Right renal cortex interstitium (tissue), 3 donors: ENCODE results near the gene COL19A1. TPM values are rescaled to one million over a fixed set of nuclear protein-coding genes. Genes with fewer than 3 reads are reported as not detected.
A peak's percentile ranks its signal among the peaks of the same experiment; 100 is the strongest.

Source experiments
- DNase-seq, 3 donors: peaks; one replicate each; pipeline ENCODE4 v3.0.0-alpha.2; 2013; ENCODE audit warnings: low read depth in 3 of 3, low spot score in 2 of 3
- polyA plus RNA-seq, 3 donors: library from polyadenylated mRNA; unstranded; fragments of 120-200 nt; gene quantifications; one replicate each; pipeline ENCODE4 v1.2.1, GENCODE V29; 2013; ENCODE audit not compliant: insufficient read length in 3 of 3

Gene COL19A1
- polyA plus RNA-seq, 3 donors = 3.1 to 3.3 (median 3.1) TPM

- no peak for DNase-seq
These were observed 290.7 kb downstream of the COL19A1 start for GRCh38 chr6:70157086-70157485.

GRCh38 chr6:70160276-70160675, 293.9 kb downstream of the COL19A1 start:
- DNase-seq = no peak

DNA sequence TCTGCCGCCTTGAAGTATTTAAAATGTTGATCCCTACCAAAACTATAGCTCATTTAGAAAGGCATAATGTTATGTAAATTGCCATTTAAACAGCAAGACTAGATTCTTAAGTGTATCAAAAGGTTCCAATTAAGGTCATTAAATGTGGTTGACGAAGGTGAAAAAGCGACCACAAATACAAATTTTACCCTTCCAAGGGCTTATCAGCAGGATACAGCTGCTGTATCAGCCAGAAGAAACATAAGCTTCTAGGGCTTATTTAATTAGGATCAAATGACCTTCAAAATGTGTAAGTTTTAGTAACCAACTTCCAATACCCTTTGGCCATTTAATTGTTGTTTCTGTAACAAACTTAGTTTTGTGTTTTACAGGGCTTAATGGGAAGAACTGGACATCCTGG, 296.6 kb downstream of the COL19A1 start:
- DNase-seq = no peak

DNA sequence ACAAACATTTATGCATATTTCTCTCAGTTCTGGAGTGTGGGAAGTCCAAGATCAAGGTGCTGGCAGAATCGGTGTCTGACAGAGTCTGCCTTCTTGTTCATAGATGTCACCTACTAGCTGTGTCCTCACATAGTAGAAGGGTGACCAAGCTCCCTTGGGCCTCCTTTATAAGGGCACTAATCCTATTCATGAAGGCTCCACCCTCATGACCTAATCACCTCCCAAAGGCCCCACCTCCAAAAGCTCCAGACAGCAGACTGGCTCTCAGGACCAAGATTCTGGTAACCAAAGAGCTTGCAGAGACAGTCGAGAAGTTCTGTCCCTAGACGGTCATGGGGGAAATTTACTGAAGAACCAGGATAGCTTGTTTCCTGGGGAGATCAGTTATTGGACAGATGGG, 297.4 kb downstream of the COL19A1 start:
- DNase-seq = no peak

DNA sequence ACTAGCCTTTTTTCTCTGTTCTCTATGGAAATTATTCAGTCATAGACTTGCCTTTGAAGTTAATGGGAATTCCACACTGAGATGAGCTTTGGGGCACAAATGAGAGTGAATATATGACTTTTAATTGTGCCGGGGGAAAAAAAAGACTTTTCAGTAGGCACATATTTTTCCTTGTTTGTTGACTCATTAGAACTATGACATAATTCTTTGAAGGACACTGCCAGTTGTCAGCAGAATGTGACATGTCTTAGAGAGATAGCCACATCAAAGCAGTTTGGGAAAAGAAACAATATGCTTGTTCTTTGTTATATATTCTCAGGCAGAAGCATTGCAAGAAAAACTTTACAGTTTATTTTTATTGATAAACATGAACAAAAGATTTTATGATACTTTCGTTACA, 298.2 kb downstream of the COL19A1 start:
- no peak for DNase-seq

DNA sequence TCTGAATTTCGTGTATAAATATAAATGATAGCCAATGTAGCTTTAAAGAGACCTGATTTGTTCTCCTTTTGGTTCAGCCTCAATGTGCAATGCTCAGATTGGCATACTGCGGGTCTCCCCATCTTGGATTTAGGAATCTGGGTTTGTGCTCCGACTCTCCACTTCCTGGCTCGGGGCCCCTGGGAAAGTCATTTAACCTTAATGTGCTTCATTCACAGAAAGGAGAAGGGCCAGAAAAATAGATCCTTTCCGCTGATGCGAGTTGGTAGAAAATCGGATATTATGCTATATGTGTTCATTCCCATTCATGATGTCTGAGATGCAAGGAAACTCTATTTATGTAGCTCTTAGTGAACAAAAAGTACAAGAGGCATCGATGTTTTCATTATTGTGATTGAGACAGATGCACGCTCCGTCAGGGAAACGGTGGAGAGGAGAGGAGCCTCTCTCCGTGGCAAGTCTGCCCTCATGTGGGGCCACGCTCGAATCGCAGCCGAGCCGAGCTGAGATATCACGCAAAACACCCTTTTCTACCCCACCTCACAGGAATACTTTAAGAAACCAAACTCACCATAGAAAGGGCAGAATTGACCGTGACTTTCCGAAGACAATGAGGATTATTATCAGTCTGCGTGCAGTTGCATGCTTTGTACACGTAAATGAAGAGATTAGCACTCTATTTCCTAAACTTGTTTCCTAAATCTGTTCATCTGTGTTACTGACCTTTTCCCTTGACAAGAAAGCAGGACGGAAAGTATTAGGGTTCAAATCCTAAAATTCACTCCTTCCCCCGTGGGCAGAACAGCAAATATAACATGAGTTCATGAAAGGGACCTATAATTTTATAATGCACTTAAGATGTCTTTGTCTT, 300.0 kb downstream of the COL19A1 start:
- DNase-seq = peak in 2 of 3 donors; percentile 18 to 30

DNA sequence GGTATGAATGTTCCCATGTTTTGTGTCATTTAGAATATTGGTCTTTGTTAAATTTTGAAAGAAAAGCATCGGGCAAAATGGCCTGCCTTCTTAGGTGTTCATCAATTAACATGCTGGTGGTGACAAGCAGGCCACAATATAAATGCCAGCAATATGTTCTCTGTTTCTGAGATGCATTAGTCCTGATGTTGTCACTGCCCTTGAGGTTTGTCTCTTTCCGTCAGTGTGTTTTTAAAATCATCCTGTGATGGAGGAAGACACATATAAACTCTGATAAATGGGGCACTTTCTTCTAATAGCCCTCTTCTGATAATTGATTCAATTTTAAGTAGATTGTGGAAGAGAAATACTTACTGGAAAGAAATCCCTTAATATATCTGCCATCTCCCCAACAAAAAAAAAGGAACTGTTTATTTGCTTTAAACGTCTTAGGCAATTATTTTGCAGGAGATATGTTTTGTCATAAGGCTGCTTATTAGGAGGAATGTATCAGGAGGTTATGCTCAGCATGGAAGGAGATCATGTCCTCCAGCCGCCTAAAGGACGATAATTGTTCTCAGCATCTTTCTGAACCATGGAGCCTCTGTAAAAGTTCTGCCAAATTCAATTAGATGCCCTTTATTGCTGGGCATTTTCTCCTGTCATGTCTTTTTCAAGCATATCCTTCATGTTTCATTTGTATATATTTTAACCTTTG, 302.5 kb downstream of the COL19A1 start:
- no peak for DNase-seq

DNA sequence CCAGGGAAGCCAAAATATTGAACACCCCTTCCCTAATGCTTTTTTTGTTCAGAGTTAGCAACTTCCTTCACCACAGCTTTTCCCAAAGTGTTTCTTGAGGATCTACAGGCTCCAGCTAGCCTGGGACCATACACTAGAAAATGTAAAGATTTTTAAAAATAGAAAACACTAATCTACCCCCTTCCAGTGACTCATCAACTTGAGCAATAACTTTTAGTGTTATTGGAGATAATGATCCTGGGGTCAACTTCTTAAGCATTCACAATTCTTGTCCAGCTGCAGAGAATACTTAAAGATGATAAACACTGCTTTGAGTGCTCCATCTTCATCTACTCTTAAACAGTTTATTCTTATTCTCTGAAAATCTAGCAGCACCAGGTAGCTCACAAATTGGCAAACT, 304.9 kb downstream of the COL19A1 start:
- no peak for DNase-seq

- DNase-seq = no peak
These were observed 305.9 kb downstream of the COL19A1 start for GRCh38 chr6:70172252-70172651.

GRCh38 chr6:70175770-70176169, 309.4 kb downstream of the COL19A1 start:
- DNase-seq = no peak

DNA sequence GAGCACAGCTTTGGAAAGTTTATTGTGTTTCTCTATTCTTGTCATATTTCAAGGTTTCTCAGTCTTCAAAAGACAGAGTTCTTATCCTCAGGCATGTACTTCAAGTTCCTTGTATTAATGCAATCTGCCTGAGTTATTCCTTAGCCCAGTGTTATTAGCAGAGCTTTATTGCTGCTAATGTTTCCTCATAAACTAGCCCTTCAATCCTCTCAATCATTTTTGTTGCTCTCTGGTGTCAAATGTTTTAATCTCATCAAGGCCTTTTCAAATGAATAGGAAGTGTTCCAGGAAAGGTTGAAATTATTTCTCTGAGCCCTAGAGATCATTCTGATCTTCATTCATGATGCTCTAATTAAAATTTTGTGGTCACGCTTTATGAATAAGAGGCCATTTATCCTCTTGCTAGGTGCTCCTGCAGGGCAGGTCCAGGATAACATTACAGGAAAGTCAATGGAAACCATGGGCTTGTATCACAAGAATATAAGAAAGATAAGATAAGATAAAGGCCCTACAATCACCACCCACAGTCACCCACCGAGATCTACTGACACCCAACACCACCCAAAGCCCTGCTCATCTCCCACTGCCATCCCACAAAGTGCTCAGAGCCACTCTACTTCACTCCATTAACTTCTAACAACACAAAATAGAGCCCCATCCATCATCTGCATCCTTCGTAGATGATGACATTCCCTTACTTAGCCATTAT, 310.6 kb downstream of the COL19A1 start:
- no peak for DNase-seq

- no peak for DNase-seq
These were observed 314.0 kb downstream of the COL19A1 start for GRCh38 chr6:70180183-70180900.

GRCh38 chr6:70180901-70181599, 314.7 kb downstream of the COL19A1 start:
- DNase-seq = no peak

DNA sequence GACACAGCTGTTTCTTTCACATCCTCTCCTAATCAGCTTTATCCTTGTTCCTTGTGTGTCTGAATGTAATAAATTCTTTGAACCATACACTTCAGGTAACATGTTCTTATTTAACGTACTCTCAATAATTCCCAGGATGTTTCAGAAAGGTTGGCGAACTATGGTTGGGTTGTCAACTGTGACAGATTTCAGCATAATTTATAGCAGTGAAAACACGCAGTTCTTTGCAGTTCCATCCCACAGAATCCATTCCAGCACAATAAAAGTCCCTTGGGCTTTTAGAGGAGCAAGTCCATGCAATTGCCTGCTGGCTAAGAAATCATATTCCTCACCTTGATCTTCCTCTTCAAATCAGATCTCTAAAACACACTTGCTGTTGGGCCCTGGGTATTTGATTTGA, 317.2 kb downstream of the COL19A1 start:
- no peak for DNase-seq

GRCh38 chr6:70184723-70185122, 318.4 kb downstream of the COL19A1 start:
- no peak for DNase-seq

GRCh38 chr6:70186461-70186860, 320.1 kb downstream of the COL19A1 start:
- DNase-seq = no peak

GRCh38 chr6:70188202-70188601, 321.8 kb downstream of the COL19A1 start:
- no peak for DNase-seq

- no peak for DNase-seq
These were observed 328.1 kb downstream of the COL19A1 start for GRCh38 chr6:70194421-70194820.

- DNase-seq = no peak
These were observed 330.2 kb downstream of the COL19A1 start for GRCh38 chr6:70196531-70196930.

DNA sequence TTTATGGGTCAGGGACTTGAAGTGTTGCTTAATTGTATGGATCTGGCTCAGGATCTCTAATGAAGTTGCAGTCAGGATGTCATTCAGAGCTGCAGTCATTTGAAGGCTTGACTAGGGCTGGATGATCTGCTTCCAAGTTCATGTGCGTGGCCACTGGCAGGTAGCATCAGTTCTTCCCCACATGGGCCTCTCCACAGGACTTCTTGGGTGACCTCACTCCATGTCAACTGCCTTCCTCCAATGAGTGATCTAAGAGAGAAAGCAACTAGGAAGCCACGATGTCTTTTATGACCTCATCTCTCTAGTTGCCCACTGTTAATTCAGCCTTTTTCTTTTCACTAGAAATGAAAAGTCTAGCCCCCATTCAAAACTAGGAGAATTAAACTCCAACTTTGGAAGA, 332.4 kb downstream of the COL19A1 start:
- no peak for DNase-seq
